Heart left ventricle (tissue), 13 donors: ENCODE data around the gene C9orf43.

Source experiments
- CTCF ChIP-seq, 12 donors: fragments of 200-600 bp; sonication (generic) in 4 of 12; IDR thresholded peaks; one replicate each; pipeline versions ENCODE4 v1.5.0 to v1.8.0; 2018 to 2022; ENCODE audit warnings: antibody characterized with exemption in 12 of 12, mild to moderate bottlenecking in 5 of 12
- POLR2A ChIP-seq, 2 donors: fragments of 450-650 bp; IDR thresholded peaks; one replicate each; pipeline ENCODE4 v1.6.1; 2017; ENCODE audit warnings: antibody characterized with exemption in 2 of 2, mild to moderate bottlenecking in 2 of 2, moderate library complexity in 2 of 2
- donor health status: ischemic (EF 13 %, LVEDD 7.1; RV severe dilation, severe dysfunction).
- donor health status: DM: no; HTN: yes; CAD: no.
- donor health status: DM: no; HTN: no; CAD: no.
- donor health status: ischemic (EF 25% LVEDD 6.9; RV normal size, moderate dysfunction).
- donor health status: ischemic (EF 25% LVEDD 5.7; RV mildly dilated, moderate dysfunction).
- donor health status: ischemic (EF 35%, LVEDD 5.7; RV mildly dilated, moderate dysfunction).
- donor health status: nonischemic (EF 11% LVEDD 7.7; RV severe dilation, severe dysfunction).
- donor health status: DM: yes; HTN: yes; CAD: no.
- donor health status: PGD.
- donor health status: ischemic (EF 29% LVEDD 5.4; RV normal size, mild dysfunction).
- donor health status: nonischemic (EF 23%, LVEDD 6.1; RV moderate dilation, normal function).

DNA sequence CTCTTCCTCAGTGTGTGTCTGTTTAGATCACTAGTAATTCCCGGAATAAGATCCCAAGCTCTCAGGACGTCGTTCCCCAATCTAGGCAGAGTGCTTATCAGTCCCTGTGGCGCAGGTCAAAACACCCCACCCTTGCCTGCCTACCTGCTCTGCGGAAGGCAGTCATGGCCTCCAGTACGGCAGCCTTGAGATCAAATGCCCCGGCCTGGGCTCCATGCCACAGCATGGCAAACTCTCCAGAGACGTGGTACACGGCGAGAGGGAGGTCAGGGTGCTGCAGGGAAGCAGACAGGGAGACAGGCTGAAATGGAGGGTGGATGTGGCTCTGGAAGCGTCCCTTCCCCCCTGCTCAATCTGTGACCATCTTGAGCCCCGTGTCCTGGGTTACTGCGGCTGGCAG lies 21.7 kb upstream of the C9orf43 start:
- no peak for TF ChIP-seq CTCF (IDR thresholded peaks at IDR 0.05)
- TF ChIP-seq POLR2A (IDR thresholded peaks at IDR 0.05), result no peak
